ENCODE results near the gene EDC3. TPM values are rescaled to one million over a fixed set of nuclear protein-coding genes. Genes with fewer than 3 reads are reported as not detected.

Gene EDC3
- total RNA-seq, 1 experiment from 2014 or later = 45.1 TPM

GRCh38 chr15:74620636-74621545 lies 74.9 kb downstream of the EDC3 start:
- peak; percentile 90 for ATAC-seq
- Histone ChIP-seq H3K9me2 (ENCODE audit: insufficient read depth) (no peaks in the 10 kb centered on the region), H4K20me1 (ENCODE audit: insufficient read depth) (peaks cover 6% of the 10 kb centered on the region; the same call in 1 of the 2 replicates), H3K4me1 (ENCODE audit: control insufficient read depth in 1 of 2, insufficient read depth in 2 of 2, low read length in 2 of 2) (peaks cover 5 to 22% of the 10 kb centered on the region in 2 experiments; a peak in 3 of 4 replicates), H3K27ac (ENCODE audit: low read depth, low read length) (no peak overlapping the region; the same call in 1 of the 2 replicates), H3K4me2 (ENCODE audit: low read length) (no peak overlapping the region), H3K9ac (ENCODE audit: low read length) (no peak overlapping the region), H3K4me3 (replicated peaks in 1 of 2; ENCODE audit: low read depth in 1 of 2, low read length in 2 of 2) (no peak overlapping the region), H3K27me3 (ENCODE audit: insufficient read depth, low read length) (no peaks in the 10 kb centered on the region), H3K9me3 (ENCODE audit: control insufficient read depth in 1 of 2, insufficient read depth in 1 of 2, low read depth in 1 of 2, low read length in 2 of 2) (no peaks in the 10 kb centered on the region), H3K79me2 (ENCODE audit: insufficient read depth, low read length) (peaks cover 79% of the 10 kb centered on the region), H3K36me3 (ENCODE audit: control insufficient read depth in 1 of 2, insufficient read depth in 2 of 2, low read length in 2 of 2) (peaks cover 37 to 64% of the 10 kb centered on the region in 2 experiments), H2AFZ (ENCODE audit: low read depth, low read length, poor library complexity, severe bottlenecking) (no peak overlapping the region)
- ChIA-PET RAD21 (ENCODE audit: low non-redundant PET in 1 of 2, low total read pairs in 2 of 2, uncharacterized antibody in 2 of 2, unreplicated experiment in 2 of 2) (interaction anchor here in 1 of 2 experiments (1.0 to 1.3 kb wide), 2 partner anchors 11 to 148 kb away, joined by 3 to 4 read pairs; no protein-coding TSS in a partner anchor), POLR2A (no interaction called here), CTCF (interaction anchor here (0.6 to 2.4 kb wide), 18 partner anchors 10 to 747 kb away, joined by 3 to 33 read pairs (median 4); partner anchors contain the start of genes ARID3B and MAN2C1)
- BruUV-seq (replicated peaks) = no TSS peak
- DNase-seq (ENCODE audit: low read depth, low spot score) = peak; percentile 77
- TF ChIP-seq YY1 (IDR thresholded peaks at IDR 0.05; ENCODE audit: extremely low read depth, insufficient replicate concordance, low read depth, low read length) (peak; percentile 69), FOSL1 (IDR thresholded peaks at IDR 0.05; ENCODE audit: low read depth) (no peak), CBX3 (IDR thresholded peaks at IDR 0.05; ENCODE audit: low read depth) (no peak)
- TF ChIP-seq, protein P1, sequence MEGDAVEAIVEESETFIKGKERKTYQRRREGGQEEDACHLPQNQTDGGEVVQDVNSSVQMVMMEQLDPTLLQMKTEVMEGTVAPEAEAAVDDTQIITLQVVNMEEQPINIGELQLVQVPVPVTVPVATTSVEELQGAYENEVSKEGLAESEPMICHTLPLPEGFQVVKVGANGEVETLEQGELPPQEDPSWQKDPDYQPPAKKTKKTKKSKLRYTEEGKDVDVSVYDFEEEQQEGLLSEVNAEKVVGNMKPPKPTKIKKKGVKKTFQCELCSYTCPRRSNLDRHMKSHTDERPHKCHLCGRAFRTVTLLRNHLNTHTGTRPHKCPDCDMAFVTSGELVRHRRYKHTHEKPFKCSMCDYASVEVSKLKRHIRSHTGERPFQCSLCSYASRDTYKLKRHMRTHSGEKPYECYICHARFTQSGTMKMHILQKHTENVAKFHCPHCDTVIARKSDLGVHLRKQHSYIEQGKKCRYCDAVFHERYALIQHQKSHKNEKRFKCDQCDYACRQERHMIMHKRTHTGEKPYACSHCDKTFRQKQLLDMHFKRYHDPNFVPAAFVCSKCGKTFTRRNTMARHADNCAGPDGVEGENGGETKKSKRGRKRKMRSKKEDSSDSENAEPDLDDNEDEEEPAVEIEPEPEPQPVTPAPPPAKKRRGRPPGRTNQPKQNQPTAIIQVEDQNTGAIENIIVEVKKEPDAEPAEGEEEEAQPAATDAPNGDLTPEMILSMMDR (IDR thresholded peaks at IDR 0.05 in 2 of 3, conservative IDR thresholded peaks at IDR 0.05 in 1 of 3; ENCODE audit: borderline replicate concordance in 1 of 3, insufficient read depth in 1 of 3, low read depth in 2 of 3, low read length in 2 of 3) = peak in 2 of 3 experiments; percentile 99; a peak in 4 of 6 replicates
- TF ChIP-seq, protein P2, sequence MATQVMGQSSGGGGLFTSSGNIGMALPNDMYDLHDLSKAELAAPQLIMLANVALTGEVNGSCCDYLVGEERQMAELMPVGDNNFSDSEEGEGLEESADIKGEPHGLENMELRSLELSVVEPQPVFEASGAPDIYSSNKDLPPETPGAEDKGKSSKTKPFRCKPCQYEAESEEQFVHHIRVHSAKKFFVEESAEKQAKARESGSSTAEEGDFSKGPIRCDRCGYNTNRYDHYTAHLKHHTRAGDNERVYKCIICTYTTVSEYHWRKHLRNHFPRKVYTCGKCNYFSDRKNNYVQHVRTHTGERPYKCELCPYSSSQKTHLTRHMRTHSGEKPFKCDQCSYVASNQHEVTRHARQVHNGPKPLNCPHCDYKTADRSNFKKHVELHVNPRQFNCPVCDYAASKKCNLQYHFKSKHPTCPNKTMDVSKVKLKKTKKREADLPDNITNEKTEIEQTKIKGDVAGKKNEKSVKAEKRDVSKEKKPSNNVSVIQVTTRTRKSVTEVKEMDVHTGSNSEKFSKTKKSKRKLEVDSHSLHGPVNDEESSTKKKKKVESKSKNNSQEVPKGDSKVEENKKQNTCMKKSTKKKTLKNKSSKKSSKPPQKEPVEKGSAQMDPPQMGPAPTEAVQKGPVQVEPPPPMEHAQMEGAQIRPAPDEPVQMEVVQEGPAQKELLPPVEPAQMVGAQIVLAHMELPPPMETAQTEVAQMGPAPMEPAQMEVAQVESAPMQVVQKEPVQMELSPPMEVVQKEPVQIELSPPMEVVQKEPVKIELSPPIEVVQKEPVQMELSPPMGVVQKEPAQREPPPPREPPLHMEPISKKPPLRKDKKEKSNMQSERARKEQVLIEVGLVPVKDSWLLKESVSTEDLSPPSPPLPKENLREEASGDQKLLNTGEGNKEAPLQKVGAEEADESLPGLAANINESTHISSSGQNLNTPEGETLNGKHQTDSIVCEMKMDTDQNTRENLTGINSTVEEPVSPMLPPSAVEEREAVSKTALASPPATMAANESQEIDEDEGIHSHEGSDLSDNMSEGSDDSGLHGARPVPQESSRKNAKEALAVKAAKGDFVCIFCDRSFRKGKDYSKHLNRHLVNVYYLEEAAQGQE (IDR thresholded peaks at IDR 0.05; ENCODE audit: low read depth) = no peak
- intact Hi-C loops (cut with micrococcal nuclease) = loop anchor here (1.0 kb wide), 1 partner anchor 248 kb away; no protein-coding TSS in a partner anchor
